GM18873 (cell line): ENCODE results near the gene MAPK11.

Source experiments
- ATAC-seq: cut with Tn5 transposase; IDR thresholded peaks from one replicate; pipeline ENCODE4 v1.9.1; 2021; ENCODE audit warnings: mild to moderate bottlenecking, moderate library complexity, moderate number of reproducible peaks; ENCODE audit not compliant: unreplicated experiment, low FRiP score

Gene MAPK11

GRCh38 chr22:50297510-50298265 is 27.5 kb upstream of the MAPK11 start:
- ATAC-seq, result no peak

DNA sequence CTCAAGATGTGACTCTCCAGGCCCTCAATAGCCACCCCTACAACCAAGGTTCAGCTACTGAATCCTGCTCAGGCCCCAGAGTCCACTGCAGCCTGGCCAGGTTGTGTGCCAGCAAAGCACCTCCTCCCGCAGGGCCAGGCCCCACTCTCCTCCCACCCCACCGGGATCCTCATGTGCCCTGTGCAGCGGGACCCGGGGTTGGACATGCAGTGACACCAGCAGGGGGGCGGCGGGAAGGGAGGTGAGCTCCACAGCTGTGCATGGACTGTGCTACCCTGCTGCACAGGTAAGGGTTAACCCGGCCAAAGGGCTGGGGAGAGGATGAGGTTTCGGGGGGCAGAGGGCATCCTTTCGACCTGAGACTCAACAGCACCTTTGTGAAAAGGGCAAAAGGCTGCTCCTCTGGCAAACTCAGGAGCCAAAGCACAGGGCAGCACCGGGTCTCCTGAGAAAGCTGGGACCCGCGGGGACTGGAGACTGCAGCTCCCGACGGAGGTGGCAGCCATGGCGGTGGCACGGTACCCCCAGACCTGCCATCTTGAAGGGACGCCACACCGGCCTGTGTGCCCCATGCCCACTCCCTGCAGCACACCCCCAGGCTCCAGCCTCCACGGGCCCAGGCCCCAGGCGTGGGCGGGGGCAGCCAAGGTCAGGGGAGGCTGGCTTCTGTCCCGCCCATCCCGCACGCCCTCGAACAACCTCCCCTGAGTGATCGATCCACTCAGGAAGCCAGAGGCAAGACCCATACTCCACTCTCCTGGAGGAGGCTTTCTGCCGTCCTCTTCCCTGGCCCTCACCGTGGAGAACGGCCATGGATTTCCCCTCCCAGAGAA is 26.7 kb upstream of the MAPK11 start:
- ATAC-seq, result no peak

DNA sequence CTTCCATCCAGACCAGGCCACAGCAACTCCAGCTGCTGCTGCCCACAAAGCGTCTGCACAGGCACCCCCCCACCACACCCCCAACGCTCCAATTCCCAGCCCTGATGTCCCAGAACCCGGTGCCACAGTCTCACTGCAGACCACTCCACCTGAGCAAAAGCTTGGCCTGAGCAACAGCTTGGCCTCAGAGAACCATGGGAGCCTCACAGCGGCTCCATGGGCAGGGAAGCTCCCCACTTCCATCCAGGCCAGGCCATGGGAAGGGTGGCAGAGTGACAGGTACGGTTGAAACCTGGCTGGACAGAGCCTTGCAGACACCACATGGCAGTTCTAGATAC is 24.1 kb upstream of the MAPK11 start:
- no peak for ATAC-seq

- ATAC-seq, result no peak
Measured at GRCh38 chr22:50293441-50294318, 23.5 kb upstream of the MAPK11 start.

DNA sequence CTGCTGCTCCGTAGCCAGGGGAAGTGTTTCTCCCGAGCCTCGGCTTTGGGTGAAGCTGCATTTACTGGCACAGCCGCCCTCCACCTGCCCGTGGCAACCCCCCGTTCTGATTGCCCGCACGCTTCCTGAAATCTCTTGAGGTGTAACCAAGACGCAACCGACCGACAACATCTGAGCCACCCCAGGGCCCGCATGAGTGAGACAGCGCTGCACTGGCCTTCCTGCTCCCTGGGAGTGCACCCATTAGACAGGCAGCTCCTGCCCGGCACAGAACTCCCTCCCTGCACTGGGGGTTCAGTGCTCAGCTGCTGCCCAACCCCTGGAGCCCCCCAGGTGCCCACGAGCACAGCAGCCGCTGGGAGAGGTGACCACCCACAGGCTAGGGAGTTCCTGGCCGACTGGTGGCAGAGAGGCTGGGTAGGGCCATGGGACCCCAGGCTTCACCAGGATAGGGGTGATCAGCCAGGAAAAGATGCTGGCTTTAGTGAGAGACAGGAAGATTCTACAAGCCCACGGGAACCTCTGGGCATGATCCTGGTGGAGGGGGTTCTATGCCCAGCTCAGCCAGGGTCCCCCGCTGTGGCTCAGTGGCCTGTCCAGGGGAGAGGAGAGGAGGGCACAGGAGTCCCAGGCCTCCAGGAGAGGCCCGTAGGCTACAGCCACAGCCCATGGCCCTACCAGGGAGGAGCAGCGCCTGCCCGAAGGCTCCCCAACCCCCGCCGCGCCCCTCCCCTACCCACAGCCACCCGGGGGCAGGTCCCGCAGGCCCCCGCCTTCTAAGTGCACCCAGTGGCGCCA is 22.7 kb upstream of the MAPK11 start:
- no peak for ATAC-seq

DNA sequence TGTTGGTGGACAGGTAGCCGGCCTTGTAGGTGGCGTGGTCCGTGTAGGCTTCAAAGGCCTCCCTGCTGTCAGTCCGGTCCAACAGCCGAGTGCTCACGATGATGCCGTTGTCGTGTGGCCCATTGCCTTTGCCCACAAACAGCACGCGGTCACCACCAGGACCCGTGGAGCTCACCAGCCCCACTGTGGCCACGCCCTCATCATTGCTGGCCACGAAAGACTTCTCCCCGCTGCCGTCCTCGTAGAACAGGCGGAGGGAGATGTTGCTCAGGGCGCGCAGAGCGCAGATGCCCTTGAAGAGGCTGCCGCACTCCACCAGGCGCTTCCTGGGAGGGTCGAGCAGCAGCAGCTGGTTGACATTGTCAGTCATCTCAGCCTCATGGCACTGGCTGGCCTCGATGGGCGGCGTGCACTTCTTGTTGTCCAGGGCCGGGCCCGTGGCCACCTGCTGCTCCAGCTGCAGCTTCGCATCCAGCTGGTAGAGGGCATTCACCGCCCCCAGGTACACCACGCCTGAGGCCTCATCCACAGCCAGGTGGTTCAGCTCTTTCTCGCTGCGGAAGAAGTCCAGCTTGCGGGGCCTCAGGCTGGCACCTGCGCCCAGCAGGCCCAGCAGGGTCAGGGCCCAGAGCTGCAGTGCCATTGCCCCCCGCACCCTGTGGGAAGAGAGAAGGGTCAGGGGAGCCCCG is 19.9 kb upstream of the MAPK11 start:
- ATAC-seq, result no peak

GRCh38 chr22:50289151-50289941 is 19.2 kb upstream of the MAPK11 start:
- no peak for ATAC-seq

- no peak for ATAC-seq
Measured at GRCh38 chr22:50287731-50288130, 17.6 kb upstream of the MAPK11 start.

- no peak for ATAC-seq
Measured at GRCh38 chr22:50286701-50287318, 16.6 kb upstream of the MAPK11 start.

DNA sequence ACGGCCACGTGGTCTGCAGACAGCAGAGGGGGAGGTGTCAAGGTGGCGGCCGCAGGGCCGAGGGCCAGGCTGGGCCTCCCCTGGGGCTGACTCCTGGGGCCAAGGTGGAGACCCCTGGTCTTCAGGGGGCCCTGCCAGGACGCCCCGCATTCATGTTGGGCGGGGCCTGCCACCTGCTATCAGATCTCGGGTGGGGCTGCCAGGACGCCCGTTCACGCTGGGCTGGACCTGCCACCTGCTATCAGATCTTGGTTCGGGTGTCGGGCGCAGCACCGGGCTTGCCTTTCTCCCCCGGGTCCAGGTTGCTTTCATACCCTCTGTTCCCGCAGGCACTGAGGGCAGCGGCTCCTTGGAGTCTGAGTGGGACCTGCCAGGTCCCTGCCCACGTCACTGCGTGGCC is 16.1 kb upstream of the MAPK11 start:
- ATAC-seq, result no peak

DNA sequence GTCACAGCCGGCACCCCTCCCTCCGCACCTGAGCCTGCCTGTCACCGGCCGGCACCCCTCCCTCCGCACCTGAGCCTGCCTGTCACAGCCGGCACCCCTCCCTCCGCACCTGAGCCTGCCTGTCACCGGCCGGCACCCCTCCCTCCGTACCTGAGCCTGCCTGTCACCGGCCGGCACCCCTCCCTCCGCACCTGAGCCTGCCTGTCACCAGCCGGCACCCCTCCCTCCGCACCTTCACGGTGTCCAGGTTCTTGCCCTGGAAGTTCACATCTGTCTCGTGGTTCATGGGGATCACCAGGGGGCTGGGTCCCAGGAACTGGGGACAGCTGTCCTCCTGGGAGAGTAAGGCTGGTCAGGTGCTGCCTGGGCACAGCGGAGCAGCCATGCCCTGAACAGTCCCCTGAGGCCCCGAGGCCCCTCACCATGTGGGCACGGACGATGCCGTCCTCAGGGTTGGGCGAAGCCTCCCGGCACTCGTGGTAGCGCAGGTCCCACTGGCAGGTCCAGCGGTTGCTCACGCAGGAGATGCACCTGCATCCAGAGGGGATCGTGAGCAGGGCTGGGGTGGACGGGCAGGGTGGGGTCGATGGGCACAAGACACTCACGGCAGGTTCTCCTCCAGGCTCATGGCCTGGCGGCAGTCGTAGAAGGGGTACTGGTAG is 15.5 kb upstream of the MAPK11 start:
- ATAC-seq, result no peak

DNA sequence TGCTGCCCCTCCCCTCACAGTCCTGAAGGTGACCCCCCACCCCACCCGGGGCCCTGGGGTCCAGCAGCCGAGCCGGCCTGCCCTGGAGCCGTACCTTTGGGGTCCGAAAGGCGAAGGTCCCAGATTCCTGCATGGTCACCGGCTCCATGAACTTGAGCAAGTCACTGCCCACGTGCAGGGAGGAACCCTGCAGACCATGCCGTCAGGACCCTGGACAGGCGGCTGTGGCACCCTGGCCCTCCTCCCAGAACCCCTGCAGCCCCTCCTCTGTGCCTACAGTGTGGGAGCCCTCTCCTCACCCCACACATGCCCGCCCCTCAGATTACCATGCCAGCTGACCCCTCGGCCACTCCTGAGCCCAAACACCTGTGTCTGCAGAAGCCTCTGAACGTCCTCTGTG is 14.3 kb upstream of the MAPK11 start:
- ATAC-seq, result no peak

DNA sequence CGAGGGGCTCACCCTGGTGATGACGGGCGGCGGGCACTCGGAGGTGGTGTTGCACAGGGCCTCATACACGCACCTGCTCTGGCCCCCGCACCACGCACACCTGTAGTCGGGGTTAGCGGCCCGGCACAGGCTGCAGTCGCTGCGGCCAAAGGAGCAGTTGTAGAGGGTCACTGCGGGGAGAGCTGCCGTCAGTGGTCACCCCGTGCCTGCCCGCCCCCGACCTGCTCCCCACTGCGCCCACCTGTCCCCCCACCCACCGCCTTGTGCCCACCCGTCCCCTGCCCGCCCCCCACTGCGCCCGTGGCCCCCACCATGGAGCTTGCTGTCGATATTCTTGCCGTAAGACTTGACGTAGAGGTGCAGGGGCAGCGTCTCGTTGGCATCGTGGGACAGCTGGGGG is 13.6 kb upstream of the MAPK11 start:
- no peak for ATAC-seq

DNA sequence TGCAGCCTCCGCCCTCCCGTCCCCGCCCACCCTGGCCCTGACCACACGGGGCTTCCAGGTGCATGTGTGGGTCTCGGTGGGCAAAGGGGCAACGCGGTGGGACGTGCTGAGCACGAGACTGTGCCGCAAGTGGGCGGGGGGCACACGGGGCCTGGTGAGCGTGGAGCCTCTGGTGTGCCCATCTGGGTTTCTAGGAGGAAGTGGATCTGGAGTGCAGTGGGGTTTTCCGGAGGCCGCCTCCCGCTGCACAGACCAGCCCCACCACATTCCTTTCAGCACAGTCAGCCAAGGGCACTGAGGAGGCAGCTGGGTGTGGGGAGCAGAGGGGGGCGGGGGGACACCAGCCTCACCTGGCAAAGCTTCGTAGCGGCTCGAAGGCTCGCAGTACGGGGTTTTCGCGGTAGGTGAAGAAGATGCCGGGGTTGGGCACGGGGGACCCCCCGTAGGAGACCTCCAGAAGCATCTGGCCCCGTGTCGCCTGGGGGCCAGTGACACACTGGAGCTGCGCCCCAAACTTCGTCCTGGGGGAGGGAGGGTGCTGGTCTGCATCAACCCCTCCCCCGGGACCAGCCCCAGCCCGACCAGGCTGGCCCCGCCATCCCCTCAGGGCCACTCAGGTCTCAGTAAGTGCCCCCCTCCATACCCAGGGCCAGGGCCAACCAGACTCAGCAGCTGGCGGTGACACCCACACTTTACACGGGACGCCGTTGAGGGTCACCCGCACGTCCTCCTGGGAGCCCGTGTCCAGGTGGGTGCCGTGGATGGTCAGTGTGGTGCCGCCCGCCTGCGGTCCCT is 12.4 kb upstream of the MAPK11 start:
- ATAC-seq, result no peak

DNA sequence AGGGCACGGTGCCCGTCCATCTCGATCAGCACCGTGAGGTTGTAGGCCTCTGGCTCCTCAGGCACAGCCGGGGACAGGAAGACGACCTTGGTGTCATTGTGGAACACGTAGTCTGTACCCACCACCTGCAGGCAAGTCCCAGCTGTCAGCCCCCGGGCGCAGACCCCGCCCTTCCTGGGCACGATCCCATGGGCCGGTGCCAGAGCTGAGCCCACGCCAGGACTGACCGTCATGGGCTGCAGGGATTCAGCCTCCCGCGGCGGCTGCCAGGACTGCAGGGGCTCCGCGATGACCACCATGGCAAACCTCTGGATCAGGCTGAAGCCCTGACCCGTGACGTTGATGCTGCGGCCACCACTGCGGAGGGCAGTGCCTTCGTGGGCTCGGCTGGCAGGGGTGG is 11.8 kb upstream of the MAPK11 start:
- ATAC-seq, result no peak

DNA sequence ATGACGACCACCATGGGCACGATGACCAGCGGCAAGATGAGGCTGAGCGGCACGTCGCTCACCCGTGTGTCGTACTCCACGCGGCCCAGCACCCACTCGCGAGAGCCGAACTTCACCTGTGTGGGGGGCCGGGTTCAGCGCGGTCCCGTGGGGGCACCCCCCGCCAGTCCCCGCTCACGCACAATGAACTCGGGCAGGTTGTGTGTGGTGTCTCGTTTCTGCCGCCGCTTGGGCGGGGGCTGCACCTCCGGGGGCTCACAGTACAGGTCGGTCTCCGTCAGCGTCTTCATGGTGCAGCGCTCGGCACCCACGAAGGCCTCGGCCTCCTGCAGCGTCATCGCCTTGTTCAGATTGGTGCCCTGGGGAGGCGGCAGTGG is 11.2 kb upstream of the MAPK11 start:
- no peak for ATAC-seq

DNA sequence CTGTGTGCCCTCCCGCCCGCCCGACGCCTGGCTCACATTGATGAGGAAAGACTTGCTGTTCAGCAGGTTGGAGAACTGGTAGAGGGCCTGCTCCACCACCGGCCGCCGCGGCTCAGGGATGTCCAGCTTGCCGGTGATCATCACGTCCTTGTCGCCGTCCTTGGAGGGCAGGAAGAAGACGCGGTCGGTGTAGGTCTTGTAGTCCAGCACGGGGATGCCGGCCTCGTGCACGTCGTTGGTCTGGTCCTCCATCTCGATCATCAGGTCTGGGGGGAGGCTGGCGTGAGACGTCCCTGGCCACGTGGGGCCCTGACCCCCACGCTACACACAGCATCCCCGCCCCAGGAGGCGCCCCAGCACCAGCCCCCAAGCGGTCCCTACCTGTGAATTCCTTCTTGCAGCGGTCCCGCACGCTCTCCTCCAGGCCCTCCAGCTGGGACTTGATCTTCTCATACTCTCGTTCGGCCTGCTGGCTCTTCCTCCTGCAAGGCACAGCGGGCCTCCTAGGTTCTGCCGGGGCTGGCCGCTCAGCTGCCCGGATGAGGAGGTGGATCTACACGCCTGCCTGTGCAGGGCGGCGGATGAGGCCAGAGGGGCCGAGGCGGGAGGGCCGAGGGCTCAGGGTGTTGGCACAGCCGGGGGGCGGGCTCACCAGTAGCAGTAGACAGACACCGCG is 10.7 kb upstream of the MAPK11 start:
- ATAC-seq, result no peak
